Measurements from ENCODE around the gene HIVEP3.

Gene HIVEP3

DNA sequence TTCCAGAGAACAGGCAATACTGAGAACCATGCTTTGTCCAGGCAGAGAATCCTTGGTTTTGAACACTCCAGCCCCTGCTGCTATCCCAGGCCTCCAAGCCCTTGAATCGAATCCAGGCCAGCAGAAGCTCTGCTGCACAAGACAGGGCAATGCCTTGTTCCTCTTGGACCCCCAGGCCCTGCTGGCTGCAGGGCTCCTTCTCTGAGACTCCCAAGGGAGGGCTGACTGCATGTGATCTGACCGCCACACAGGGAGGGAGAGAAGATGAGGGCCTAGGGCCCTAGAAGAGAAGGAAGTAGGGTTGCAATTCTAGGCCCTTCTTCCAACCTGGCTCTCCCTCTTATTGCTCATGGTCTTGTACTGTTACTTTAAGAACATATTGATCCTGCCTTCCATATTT is 273.7 kb downstream of the HIVEP3 start:
- TF ChIP-seq, protein P1, sequence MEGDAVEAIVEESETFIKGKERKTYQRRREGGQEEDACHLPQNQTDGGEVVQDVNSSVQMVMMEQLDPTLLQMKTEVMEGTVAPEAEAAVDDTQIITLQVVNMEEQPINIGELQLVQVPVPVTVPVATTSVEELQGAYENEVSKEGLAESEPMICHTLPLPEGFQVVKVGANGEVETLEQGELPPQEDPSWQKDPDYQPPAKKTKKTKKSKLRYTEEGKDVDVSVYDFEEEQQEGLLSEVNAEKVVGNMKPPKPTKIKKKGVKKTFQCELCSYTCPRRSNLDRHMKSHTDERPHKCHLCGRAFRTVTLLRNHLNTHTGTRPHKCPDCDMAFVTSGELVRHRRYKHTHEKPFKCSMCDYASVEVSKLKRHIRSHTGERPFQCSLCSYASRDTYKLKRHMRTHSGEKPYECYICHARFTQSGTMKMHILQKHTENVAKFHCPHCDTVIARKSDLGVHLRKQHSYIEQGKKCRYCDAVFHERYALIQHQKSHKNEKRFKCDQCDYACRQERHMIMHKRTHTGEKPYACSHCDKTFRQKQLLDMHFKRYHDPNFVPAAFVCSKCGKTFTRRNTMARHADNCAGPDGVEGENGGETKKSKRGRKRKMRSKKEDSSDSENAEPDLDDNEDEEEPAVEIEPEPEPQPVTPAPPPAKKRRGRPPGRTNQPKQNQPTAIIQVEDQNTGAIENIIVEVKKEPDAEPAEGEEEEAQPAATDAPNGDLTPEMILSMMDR (IDR thresholded peaks at IDR 0.05; ENCODE audit: control extremely low read depth, extremely low read depth, low read depth, missing control alignments) = no peak
- POLR2A ChIA-PET = interaction anchor here (0.6 kb wide), 1 partner anchor 232 kb away, joined by 3 read pairs; no protein-coding TSS in a partner anchor
- DNase-seq (ENCODE audit: extremely low spot score) = no peak
- CTCF ChIA-PET = interaction anchor here (1.6 to 7.5 kb wide), 3 partner anchors 9 to 18 kb away, joined by 3 to 38 read pairs (median 9); no protein-coding TSS in a partner anchor

GRCh38 chr1:41642922-41643821 is 275.6 kb downstream of the HIVEP3 start:
- POLR2A ChIA-PET = no interaction called here
- TF ChIP-seq, protein P1 (IDR thresholded peaks at IDR 0.05; ENCODE audit: control extremely low read depth, extremely low read depth, low read depth, missing control alignments) = no peak
- CTCF ChIA-PET = interaction anchor here (1.0 to 7.5 kb wide), 7 partner anchors 10 to 64 kb away, joined by 3 to 38 read pairs (median 4); no protein-coding TSS in a partner anchor

GRCh38 chr1:41641941-41642527 is 276.7 kb downstream of the HIVEP3 start:
- DNase-seq (ENCODE audit: extremely low spot score) = no peak
- TF ChIP-seq, protein P1 (IDR thresholded peaks at IDR 0.05; ENCODE audit: control extremely low read depth, extremely low read depth, low read depth, missing control alignments) = no peak
- CTCF ChIA-PET = interaction anchor here (1.3 to 7.5 kb wide), 3 partner anchors 12 to 63 kb away, joined by 3 to 38 read pairs (median 5); no protein-coding TSS in a partner anchor
- POLR2A ChIA-PET = no interaction called here

More at GRCh38 chr1:41642922-41643821, 275.6 kb downstream of the HIVEP3 start:
- no peak for DNase-seq (ENCODE audit: extremely low spot score)

DNA sequence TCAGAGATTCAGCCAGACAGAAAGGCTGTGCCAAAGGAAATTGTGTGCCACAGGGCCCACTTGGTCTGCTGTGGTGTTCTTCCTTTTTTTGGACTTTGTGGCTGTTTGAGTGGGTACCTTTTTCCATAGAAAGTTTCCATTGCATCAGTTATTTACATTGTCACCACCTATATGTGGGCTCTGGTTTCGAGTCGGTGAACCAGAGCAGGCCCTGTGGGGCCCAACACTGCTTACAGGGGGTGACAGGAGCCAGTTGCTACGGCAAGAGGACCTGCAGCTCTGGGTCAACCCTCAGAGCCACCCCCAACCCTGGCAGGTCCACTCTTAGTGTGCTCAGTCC is 277.3 kb downstream of the HIVEP3 start:
- peak; percentile 53 for DNase-seq (ENCODE audit: extremely low spot score)
- CTCF ChIA-PET = interaction anchor here (1.0 to 7.5 kb wide), 6 partner anchors 11 to 78 kb away, joined by 3 to 38 read pairs (median 3); no protein-coding TSS in a partner anchor
- POLR2A ChIA-PET = no interaction called here
- TF ChIP-seq, protein P1 (IDR thresholded peaks at IDR 0.05; ENCODE audit: control extremely low read depth, extremely low read depth, low read depth, missing control alignments) = no peak

- POLR2A ChIA-PET = interaction anchor here (1.4 kb wide), 1 partner anchor 12 kb away, joined by 4 read pairs; no protein-coding TSS in a partner anchor
- TF ChIP-seq, protein P1 (IDR thresholded peaks at IDR 0.05; ENCODE audit: control extremely low read depth, extremely low read depth, low read depth, missing control alignments) = no peak
- CTCF ChIA-PET = interaction anchor here (0.8 to 7.5 kb wide), 7 partner anchors 11 to 79 kb away, joined by 3 to 38 read pairs (median 3); no protein-coding TSS in a partner anchor
- no peak for DNase-seq (ENCODE audit: extremely low spot score)
These were observed 277.8 kb downstream of the HIVEP3 start for GRCh38 chr1:41640756-41641474.

All from GM10248 (cell line).